ENCODE measurements around the gene ANKRD63. TPM values are rescaled to one million over a fixed set of nuclear protein-coding genes. Genes with fewer than 3 reads are reported as not detected.

Gene ANKRD63
- total and polyA plus RNA-seq, 10 of the 15 experiments (the other 5 are each of a cell fraction or from before 2014, with no cell fraction given): not detected

DNA sequence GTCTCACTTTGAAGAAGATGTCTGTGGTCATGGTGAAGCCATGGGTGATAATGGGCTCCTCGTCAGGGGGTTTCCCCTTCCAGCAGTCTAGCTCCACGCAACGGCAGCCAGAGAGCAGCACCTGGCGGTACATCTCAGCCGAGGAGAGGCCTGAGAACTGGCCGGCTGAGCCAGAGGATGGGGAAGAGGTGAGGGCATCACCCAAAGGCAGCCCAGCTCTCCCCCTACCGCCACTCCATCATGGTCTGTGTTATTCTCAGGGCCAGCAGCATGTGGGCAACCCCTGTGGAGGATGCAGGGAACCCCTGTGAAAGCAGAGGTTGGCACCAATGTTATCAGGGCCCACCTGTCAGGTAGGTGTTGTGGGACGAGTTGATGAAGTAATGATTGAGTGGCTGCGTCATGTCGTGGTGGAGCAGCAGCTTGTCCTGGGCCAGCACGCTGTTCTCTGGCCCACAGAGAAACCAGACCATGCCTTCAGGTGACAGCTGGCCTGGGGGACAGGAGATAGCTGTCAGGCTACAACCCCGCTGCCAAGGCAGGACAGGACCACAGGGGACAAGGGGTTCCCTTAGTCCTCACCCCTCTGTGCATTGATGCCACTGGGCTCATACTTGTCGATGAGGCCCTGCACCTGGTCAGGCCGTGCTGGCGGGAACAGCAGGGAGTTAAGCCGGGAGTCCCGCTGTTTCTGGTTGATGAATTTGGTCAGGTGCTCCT is 15.5 kb upstream of the ANKRD63 start:
- ATAC-seq: no peak
- no peak overlapping the region for H3K9ac ChIP-seq (ENCODE audit: control insufficient read depth, insufficient read depth, low read length)
- TF ChIP-seq CREB1 (IDR thresholded peaks at IDR 0.05; ENCODE audit: low read depth) (no peak), MTA3 (IDR thresholded peaks at IDR 0.05; ENCODE audit: borderline replicate concordance, low read length) (no peak), BCLAF1 (IDR thresholded peaks at IDR 0.05) (no peak), CHD1 (IDR thresholded peaks at IDR 0.05; ENCODE audit: low read depth, low read length) (no peak), ZNF687 (IDR thresholded peaks at IDR 0.05) (no peak), BCL11A (IDR thresholded peaks at IDR 0.05; ENCODE audit: low read depth, low read length) (no peak), ZBTB4 (CRISPR knock-in tag; IDR thresholded peaks at IDR 0.05) (no peak), SUPT20H (IDR thresholded peaks at IDR 0.05; ENCODE audit: borderline replicate concordance, control insufficient read depth, low read depth, low read length) (no peak), POLR2AphosphoS2 (IDR thresholded peaks at IDR 0.05; ENCODE audit: low read depth, low read length) (no peak), SP1 (IDR thresholded peaks at IDR 0.05; ENCODE audit: low read depth, low read length) (no peak), RAD21 (IDR thresholded peaks at IDR 0.05; ENCODE audit: insufficient read depth, low read depth, low read length) (no peak)
- no TSS peak for BruUV-seq (replicated peaks)
- in situ Hi-C loops (cut with MboI): no loop called here
- no peaks in the 10 kb centered on the region; the same call in 2 of the 3 replicates for H3K9me3 ChIP-seq (replicated peaks; ENCODE audit: control insufficient read depth, insufficient read depth, low read length)
- H3K4me1 ChIP-seq (ENCODE audit: control insufficient read depth, insufficient read depth, low read length): no peaks in the 10 kb centered on the region
- 61% methylated on average over 17 of the region's 17 CpGs for WGBS (ENCODE audit: insufficient coverage, insufficient replicate concordance, low lambda C conversion rate, missing lambda C conversion rate)
- no peak for DNase-seq (ENCODE audit: low read depth, low spot score)
- SMC1A ChIA-PET (ENCODE audit: uncharacterized antibody, unreplicated experiment): no interaction called here
- RAD21 ChIA-PET (ENCODE audit: unreplicated experiment): interaction anchor here (1.2 kb wide), 1 partner anchor 19 kb away, joined by 4 read pairs; no protein-coding TSS in a partner anchor
- FAIRE-seq: no peak
- H3K36me3 ChIP-seq (ENCODE audit: control insufficient read depth in 2 of 2, insufficient read depth in 2 of 2, low read length in 1 of 2): no peaks in the 10 kb centered on the region
- H2AFZ ChIP-seq (ENCODE audit: control insufficient read depth, low read depth, low read length): no peak overlapping the region
- H3K79me2 ChIP-seq (ENCODE audit: control insufficient read depth, insufficient read depth, low read length): no peaks in the 10 kb centered on the region
- no peaks in the 10 kb centered on the region; a peak in 2 of 4 replicates for H3K27me3 ChIP-seq (replicated peaks in 1 of 2; ENCODE audit: control insufficient read depth in 2 of 2, insufficient read depth in 2 of 2, low read length in 1 of 2)
- no peak overlapping the region for H3K4me3 ChIP-seq
- no peaks in the 10 kb centered on the region for H4K20me1 ChIP-seq (ENCODE audit: control insufficient read depth, insufficient read depth)
- no peak overlapping the region for H3K4me2 ChIP-seq (ENCODE audit: control insufficient read depth, insufficient read depth)
- intact Hi-C loops (cut with micrococcal nuclease; ENCODE audit: unreplicated experiment): no loop called here
- CTCF ChIA-PET: interaction anchor here (1.5 kb wide), 1 partner anchor 9 kb away, joined by 4 read pairs; the partner anchor contains the start of gene PLCB2
- no peak overlapping the region for H3K27ac ChIP-seq (ENCODE audit: control insufficient read depth, insufficient read depth)
- POLR2A ChIA-PET: interaction anchor here (0.6 kb wide), 1 partner anchor 15 kb away, joined by 3 read pairs; no protein-coding TSS in a partner anchor

Data from GM12878 (cell line).